ENCODE data around the gene ZNF586.
"Not testable (repeated sequence)": the region's sequence is repeated elsewhere in the genome, so short reads cannot be mapped to it uniquely, and the experiment has no call there.

ZNF586 gene

GRCh38 chr19:57803265-57803593 is 33.8 kb downstream of the ZNF586 start:
- DNase-seq: no peak
- Mint-ChIP-seq H3K27me3 (ENCODE audit: low read depth, poor library complexity) (no peaks in the 10 kb centered on the region), H3K4me3 (peak overlapping the region; percentile 91), H3K27ac (peak overlapping the region; percentile 99), H3K36me3 (ENCODE audit: low read depth) (peaks cover 54% of the 10 kb centered on the region), H3K4me1 (peaks cover 78% of the 10 kb centered on the region), H3K9me3 (peaks cover 2% of the 10 kb centered on the region)
- no peak for TF ChIP-seq CTCF (IDR thresholded peaks at IDR 0.05)

- H3K4me1 Mint-ChIP-seq: peaks cover 78% of the 10 kb centered on the region
- DNase-seq: peak; percentile 66
Measured at GRCh38 chr19:57803594-57804325, 34.3 kb downstream of the ZNF586 start.

GRCh38 chr19:57807541-57807940 is 38.1 kb downstream of the ZNF586 start:
- no peak for TF ChIP-seq CTCF (IDR thresholded peaks at IDR 0.05)
- H3K4me1 Mint-ChIP-seq: peaks cover 65% of the 10 kb centered on the region
- no peaks in the 10 kb centered on the region for H3K9me3 Mint-ChIP-seq
- H3K27me3 Mint-ChIP-seq (ENCODE audit: low read depth, poor library complexity): no peaks in the 10 kb centered on the region
- H3K4me3 Mint-ChIP-seq: no peak overlapping the region
- no peak overlapping the region for H3K27ac Mint-ChIP-seq
- H3K36me3 Mint-ChIP-seq (ENCODE audit: low read depth): peaks cover 61% of the 10 kb centered on the region
- no peak for DNase-seq

More at GRCh38 chr19:57803594-57804325, 34.3 kb downstream of the ZNF586 start:
- no peak for TF ChIP-seq CTCF (IDR thresholded peaks at IDR 0.05)
- H3K36me3 Mint-ChIP-seq (ENCODE audit: low read depth): peaks cover 59% of the 10 kb centered on the region
- H3K27ac Mint-ChIP-seq: peak overlapping the region; percentile 99
- H3K9me3 Mint-ChIP-seq: peaks cover 2% of the 10 kb centered on the region
- H3K27me3 Mint-ChIP-seq (ENCODE audit: low read depth, poor library complexity): no peaks in the 10 kb centered on the region
- H3K4me3 Mint-ChIP-seq: peak overlapping the region; percentile 91

GRCh38 chr19:57810410-57811295 is 41.2 kb downstream of the ZNF586 start:
- H3K9me3 Mint-ChIP-seq; DNase-seq; H3K27me3 Mint-ChIP-seq (ENCODE audit: low read depth, poor library complexity); H3K4me3 Mint-ChIP-seq: not testable (repeated sequence)
- Mint-ChIP-seq H3K36me3 (ENCODE audit: low read depth) (peaks cover 57% of the 10 kb centered on the region), H3K27ac (peak overlapping the region; percentile 31), H3K4me1 (peaks cover 68% of the 10 kb centered on the region)

GRCh38 chr19:57812226-57812625 is 42.8 kb downstream of the ZNF586 start:
- DNase-seq: no peak
- Mint-ChIP-seq H3K27me3 (ENCODE audit: low read depth, poor library complexity) (peaks cover 3% of the 10 kb centered on the region), H3K4me1 (peaks cover 75% of the 10 kb centered on the region), H3K36me3 (ENCODE audit: low read depth) (peaks cover 45% of the 10 kb centered on the region), H3K27ac (no peak overlapping the region), H3K9me3 (no peaks in the 10 kb centered on the region), H3K4me3 (peak overlapping the region; percentile 1)
- no peak for TF ChIP-seq CTCF (IDR thresholded peaks at IDR 0.05)

- Mint-ChIP-seq H3K4me1 (peaks cover 74% of the 10 kb centered on the region), H3K27ac (peak overlapping the region; percentile 73), H3K36me3 (ENCODE audit: low read depth) (peaks cover 36% of the 10 kb centered on the region), H3K4me3 (peak overlapping the region; percentile 96)
- H3K27me3 Mint-ChIP-seq (ENCODE audit: low read depth, poor library complexity); H3K9me3 Mint-ChIP-seq; DNase-seq: not testable (repeated sequence)
Measured at GRCh38 chr19:57812975-57813820, 43.7 kb downstream of the ZNF586 start.
